Psoas muscle (tissue), 8 donors: ENCODE data around the gene GLRA1. TPM values are rescaled to one million over a fixed set of nuclear protein-coding genes. Genes with fewer than 3 reads are reported as not detected.

Source experiments
- ATAC-seq, 4 donors: fragments of 200-7000 bp; cut with Tn5 transposase; one replicate each; pipeline ENCODE4 v1.9.1; 2020; ENCODE audit warnings: moderate library complexity in 3 of 4, mild to moderate bottlenecking in 2 of 4
- DNase-seq, 2 donors: peaks; one replicate each; pipeline ENCODE4 v3.0.0-alpha.2; 2020
- H3K27ac ChIP-seq: fragments of 200-600 bp; one replicate; pipeline ENCODE4 v1.8.0; 2022
- H3K27me3 ChIP-seq, 3 donors: fragments of 200-600 bp in 1 of 3; one replicate each; pipeline versions ENCODE4 v1.6.1 to v1.8.0; 2013 to 2022; ENCODE audit warnings: low read length in 2 of 3, mild to moderate bottlenecking in 2 of 3, moderate library complexity in 1 of 3; ENCODE audit not compliant: insufficient read depth in 3 of 3
- H3K36me3 ChIP-seq, 2 donors: fragments of 200-600 bp in 1 of 2; one replicate each; pipeline versions ENCODE4 v1.6.1 to v1.8.0; 2013 to 2022; ENCODE audit warnings: low read depth in 1 of 2, mild to moderate bottlenecking in 1 of 2, moderate library complexity in 1 of 2; ENCODE audit not compliant: insufficient read depth in 1 of 2
- H3K4me1 ChIP-seq: fragments of 200-600 bp; one replicate; pipeline ENCODE4 v1.8.0; 2022
- H3K4me3 ChIP-seq: fragments of 200-600 bp; one replicate; pipeline ENCODE4 v1.8.0; 2022; ENCODE audit warnings: mild to moderate bottlenecking
- H3K9me3 ChIP-seq: fragments of 200-600 bp; one replicate; pipeline ENCODE4 v1.8.0; 2022
- WGBS, 3 donors: extraction: QIAGEN DNeasy Blood & Tissue Kit; methylation state at CpG; one replicate each; pipeline versions ENCODE4 v1.1.6 to v1.1.7; 2013; 5-methylcytosine and 5-hydroxymethylcytosine counted together
- intact Hi-C, 2 donors: fragments of 100-400 bp; cut with DNase I; formaldehyde crosslinking; loops; one replicate each; pipeline versions ENCODE4 v1.11.0 to v1.14.2; 2022
- polyA plus RNA-seq, 3 donors: library from polyadenylated mRNA; stranded (reverse); fragments of 200-250 nt; gene quantifications; one replicate each; pipeline ENCODE4 v1.2.3, GENCODE V29; 2013
- total RNA-seq, 4 donors: library from RNA; stranded (reverse); fragmentation: NEBNext Ultra II Directional in 2 of 4; extraction: Animal tissue kit (Norgen Biotek cat#: 25700) in 2 of 4; gene quantifications; one replicate each; pipeline versions ENCODE4 v1.2.1 to v1.2.4, GENCODE V29; 2021 to 2023
- TF ChIP-seq, protein P1 (sequence below): fragments of 200-600 bp; IDR thresholded peaks from one replicate; pipeline ENCODE4 v1.8.0; 2022; ENCODE audit warnings: antibody characterized with exemption
- donor health status: healthy with polysubstance abuse.
- donor health status: DM: no; HTN: no; CAD: no; lungs with moderate emphysema.
- donor health status: Bipolar disorder and iron deficiency.
- donor health status: healthy.
- donor health status: DM: yes; HTN: yes; CAD: no.
- donor health status: DM: no; HTN: no; CAD: no.
- donor health status: DM: no; HTN: no; CAD: no.
- donor health status: DM: yes; HTN: yes; CAD: no.

The GLRA1 gene
- total and polyA plus RNA-seq, 7 donors: not detected

DNA sequence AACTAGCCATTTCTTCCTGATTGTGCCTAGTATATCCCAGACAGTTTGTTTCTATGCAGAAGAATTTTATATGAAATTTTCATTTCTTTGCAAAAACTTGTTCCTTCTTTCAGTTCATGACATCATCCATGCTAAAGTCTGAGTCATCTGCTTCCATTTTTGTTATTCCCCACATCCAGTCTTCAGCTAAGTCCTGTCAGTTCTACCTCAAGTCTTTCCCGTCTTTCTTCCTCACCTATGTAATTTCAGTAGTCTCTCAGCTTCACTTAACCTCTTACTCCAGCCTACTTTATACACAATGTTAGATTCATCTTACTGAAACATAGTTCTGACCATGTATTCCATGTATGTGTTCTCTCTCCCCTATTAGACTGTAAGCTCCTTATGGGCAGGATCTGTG, 113.8 kb downstream of the GLRA1 start:
- ATAC-seq: no peak
- no peak for DNase-seq
- Histone ChIP-seq H3K4me1 (peaks cover 39% of the 10 kb centered on the region), H3K27ac (peak overlapping the region; percentile 73), H3K9me3 (no peaks in the 10 kb centered on the region), H3K36me3 (peaks cover 0 to 52% of the 10 kb centered on the region in 2 donors), H3K27me3 (no peaks in the 10 kb centered on the region), H3K4me3 (no peak overlapping the region)
- intact Hi-C loops: no loop called here
- WGBS, 3 donors: 89 to 95% (median 92%) methylated on average over 1 of the region's 1 CpG
- TF ChIP-seq, protein P1, sequence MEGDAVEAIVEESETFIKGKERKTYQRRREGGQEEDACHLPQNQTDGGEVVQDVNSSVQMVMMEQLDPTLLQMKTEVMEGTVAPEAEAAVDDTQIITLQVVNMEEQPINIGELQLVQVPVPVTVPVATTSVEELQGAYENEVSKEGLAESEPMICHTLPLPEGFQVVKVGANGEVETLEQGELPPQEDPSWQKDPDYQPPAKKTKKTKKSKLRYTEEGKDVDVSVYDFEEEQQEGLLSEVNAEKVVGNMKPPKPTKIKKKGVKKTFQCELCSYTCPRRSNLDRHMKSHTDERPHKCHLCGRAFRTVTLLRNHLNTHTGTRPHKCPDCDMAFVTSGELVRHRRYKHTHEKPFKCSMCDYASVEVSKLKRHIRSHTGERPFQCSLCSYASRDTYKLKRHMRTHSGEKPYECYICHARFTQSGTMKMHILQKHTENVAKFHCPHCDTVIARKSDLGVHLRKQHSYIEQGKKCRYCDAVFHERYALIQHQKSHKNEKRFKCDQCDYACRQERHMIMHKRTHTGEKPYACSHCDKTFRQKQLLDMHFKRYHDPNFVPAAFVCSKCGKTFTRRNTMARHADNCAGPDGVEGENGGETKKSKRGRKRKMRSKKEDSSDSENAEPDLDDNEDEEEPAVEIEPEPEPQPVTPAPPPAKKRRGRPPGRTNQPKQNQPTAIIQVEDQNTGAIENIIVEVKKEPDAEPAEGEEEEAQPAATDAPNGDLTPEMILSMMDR: no peak

DNA sequence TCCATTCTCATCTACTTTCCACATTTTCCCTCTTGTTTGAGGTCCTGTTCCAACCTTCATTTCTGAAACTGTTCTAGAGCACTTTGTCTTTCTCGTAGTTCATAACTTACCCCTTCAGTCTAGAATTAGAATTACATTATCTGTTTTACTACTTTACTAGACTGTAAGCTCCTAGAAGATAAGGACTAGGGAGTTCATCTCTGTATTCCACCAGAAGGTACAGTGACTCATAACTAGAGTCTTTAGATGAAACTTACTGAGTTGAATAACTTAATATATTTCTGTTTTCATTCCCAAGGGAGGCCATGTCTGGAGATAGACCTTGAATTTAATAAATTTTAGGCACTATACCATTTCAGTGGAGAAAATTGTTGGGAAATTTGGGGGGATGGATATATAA, 114.2 kb downstream of the GLRA1 start:
- WGBS, 3 donors: 49 to 97% (median 58%) methylated on average over 1 of the region's 1 CpG
- Histone ChIP-seq H3K9me3 (no peaks in the 10 kb centered on the region), H3K4me3 (no peak overlapping the region), H3K27ac (no peak overlapping the region), H3K36me3 (peaks cover 0 to 56% of the 10 kb centered on the region in 2 donors), H3K4me1 (peaks cover 39% of the 10 kb centered on the region), H3K27me3 (no peaks in the 10 kb centered on the region)
- TF ChIP-seq, protein P1: no peak
- DNase-seq (no peak), ATAC-seq (no peak)
- intact Hi-C loops: no loop called here

DNA sequence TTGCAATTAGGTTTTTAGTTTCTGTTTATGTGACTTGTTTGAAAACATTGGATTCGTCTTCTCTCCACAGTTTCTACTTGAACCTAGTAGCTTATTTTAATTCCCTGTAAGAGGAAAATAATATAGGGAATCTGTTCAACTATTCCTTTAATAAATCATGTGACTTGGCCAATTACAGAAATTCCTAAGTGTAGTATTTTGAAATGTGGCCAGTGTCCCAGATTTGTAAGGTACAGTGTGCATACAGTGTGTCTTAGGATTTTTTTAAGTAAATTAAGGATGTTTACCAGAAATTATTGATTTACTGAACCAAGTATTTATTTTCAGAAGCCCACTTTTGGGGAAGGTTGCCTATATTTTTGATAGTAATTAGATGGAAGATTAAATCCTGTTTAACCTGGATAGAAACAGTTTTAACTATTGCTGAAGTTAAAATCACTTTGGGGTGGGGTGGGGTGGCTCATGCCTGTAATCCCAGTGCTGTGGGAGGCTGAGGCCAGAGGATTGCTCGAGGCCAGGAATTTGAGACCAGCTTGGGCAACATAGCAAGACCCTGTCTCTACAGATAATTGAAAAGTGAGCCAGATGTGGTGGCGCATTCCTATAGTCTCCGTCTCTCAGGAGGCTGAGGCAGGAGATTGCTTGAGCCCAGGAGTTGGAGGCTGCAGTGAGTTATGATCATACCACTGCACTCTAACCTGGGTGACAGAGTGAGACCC, 116.0 kb downstream of the GLRA1 start:
- ATAC-seq (no peak), DNase-seq (no peak)
- H3K36me3 ChIP-seq: peaks cover 0 to 67% of the 10 kb centered on the region in 2 donors
- no peaks in the 10 kb centered on the region for H3K27me3 ChIP-seq
- TF ChIP-seq, protein P1: no peak
- H3K27ac ChIP-seq: no peak overlapping the region
- H3K9me3 ChIP-seq: no peaks in the 10 kb centered on the region
- WGBS, 3 donors: 86 to 90% (median 87%) methylated on average over 4 of the region's 4 CpGs
- peaks cover 31% of the 10 kb centered on the region for H3K4me1 ChIP-seq
- H3K4me3 ChIP-seq: no peak overlapping the region
- intact Hi-C loops: no loop called here

DNA sequence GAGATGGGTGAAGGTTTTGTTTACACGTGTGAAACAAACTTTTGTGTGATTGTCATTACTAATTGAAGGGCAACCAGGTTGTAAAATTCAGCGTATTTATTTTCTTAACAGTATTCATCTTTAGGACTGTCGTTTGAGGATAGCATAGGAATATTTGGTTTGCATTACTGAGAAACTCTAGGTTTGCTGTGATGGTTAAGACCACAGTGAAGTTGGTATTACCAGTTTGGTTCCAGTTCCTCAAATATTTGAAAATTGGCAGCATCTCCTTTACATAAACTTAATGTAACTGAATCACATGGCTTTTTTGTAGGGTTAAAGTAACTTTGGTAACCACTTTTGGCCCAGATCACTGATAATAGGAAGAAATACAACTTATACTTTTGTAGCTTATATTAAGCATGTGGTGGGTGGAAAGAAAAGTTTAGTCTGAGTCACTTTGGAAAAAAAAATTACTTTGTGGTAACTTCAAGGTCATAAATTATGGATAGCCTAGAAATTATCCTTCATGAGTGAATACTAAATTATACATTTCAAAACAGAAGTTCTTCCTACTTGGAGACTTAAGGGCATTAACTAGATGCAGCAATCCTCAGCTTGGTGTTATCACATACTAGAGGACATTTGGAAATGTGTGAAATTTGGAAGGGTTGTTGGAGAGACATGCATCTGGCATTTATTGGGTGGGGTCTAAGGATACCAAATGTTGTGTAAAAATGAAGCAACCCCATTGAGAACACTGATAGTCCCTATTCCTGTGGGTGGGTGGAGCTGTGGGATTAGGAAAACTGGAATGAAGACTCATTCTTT, 119.0 kb downstream of the GLRA1 start:
- ATAC-seq (peak; percentile 24 to 56 (median 45)), DNase-seq (no peak)
- Histone ChIP-seq H3K36me3 (peaks cover 7 to 88% of the 10 kb centered on the region in 2 donors), H3K4me1 (peaks cover 7% of the 10 kb centered on the region), H3K9me3 (no peaks in the 10 kb centered on the region), H3K27me3 (no peaks in the 10 kb centered on the region), H3K4me3 (no peak overlapping the region), H3K27ac (no peak overlapping the region)
- intact Hi-C loops: no loop called here
- TF ChIP-seq, protein P1: no peak
- 93 to 97% (median 96%) methylated on average over 3 of the region's 3 CpGs for WGBS, 3 donors
